Uterus (tissue), 4 donors: Measurements from ENCODE around the gene ADAMTS10. TPM values are rescaled to one million over a fixed set of nuclear protein-coding genes. Genes with fewer than 3 reads are reported as not detected.
A peak's percentile ranks its signal among the peaks of the same experiment; 100 is the strongest.

ENCODE experiments used
- DNase-seq, 2 donors: peaks; one replicate each; pipeline ENCODE4 v3.0.0-alpha.2; 2019 to 2020
- H3K27ac ChIP-seq, 2 donors: fragments of 200-600 bp; sonication (generic); 1 replicate in 1 of 2; 2 replicates in 1 of 2; pipeline ENCODE4 v1.5.1; 2016 to 2018
- H3K27me3 ChIP-seq, 2 donors: fragments of 200-600 bp; sonication (generic); one replicate each; pipeline ENCODE4 v1.5.1; 2018 to 2019; ENCODE audit warnings: control low read depth in 1 of 2
- H3K36me3 ChIP-seq, 2 donors: fragments of 200-600 bp; sonication (generic); one replicate each; pipeline ENCODE4 v1.5.1; 2019; ENCODE audit warnings: control low read depth in 1 of 2
- H3K4me1 ChIP-seq, 2 donors: fragments of 200-600 bp; sonication (generic); one replicate each; pipeline ENCODE4 v1.5.1; 2018 to 2019; ENCODE audit warnings: control low read depth in 1 of 2
- H3K4me3 ChIP-seq, 2 donors: fragments of 200-600 bp; sonication (generic); 1 replicate in 1 of 2; 2 replicates in 1 of 2; pipeline ENCODE4 v1.5.1; 2018 to 2019; ENCODE audit warnings: mild to moderate bottlenecking in 1 of 2
- H3K9me3 ChIP-seq, 2 donors: fragments of 200-600 bp; sonication (generic); one replicate each; pipeline ENCODE4 v1.5.1; 2019; ENCODE audit warnings: control low read depth in 1 of 2
- CTCF ChIP-seq, 4 experiments: fragments of 200-600 bp in 2 of 4; fragments of 450-650 bp in 2 of 4; sonication (generic) in 2 of 4; IDR thresholded peaks; one replicate each; pipeline ENCODE4 v1.5.1; 2016 to 2019; ENCODE audit warnings: antibody characterized with exemption in 4 of 4, mild to moderate bottlenecking in 2 of 4, moderate library complexity in 1 of 4
- POLR2A ChIP-seq, 2 donors: fragments of 450-650 bp; IDR thresholded peaks; one replicate each; pipeline ENCODE4 v1.6.1; 2016; ENCODE audit warnings: antibody characterized with exemption in 2 of 2, mild to moderate bottlenecking in 1 of 2, moderate library complexity in 1 of 2
- intact Hi-C: fragments of 100-400 bp; cut with DNase I; formaldehyde crosslinking; loops from one replicate; pipeline ENCODE4 v1.15.1; 2023; ENCODE audit warnings: low total_unique reads
- total RNA-seq, 4 donors: library from RNA; depleted of rRNA in 3 of 4; stranded (reverse); fragments of >200 nt in 3 of 4; gene quantifications; one replicate each; pipeline versions ENCODE4 v1.1.0 to v1.2.4, GENCODE V29; 2014 to 2023
- donor health status: DM: yes; HTN: yes; CAD: no.

ADAMTS10 gene
- total RNA-seq, 4 donors from 2014 or later = 13.2 to 70.4 (median 52.7) TPM

- H3K9me3 ChIP-seq = no peaks in the 10 kb centered on the region
- H3K36me3 ChIP-seq = no peaks in the 10 kb centered on the region
- no peak overlapping the region for H3K4me3 ChIP-seq
- no peaks in the 10 kb centered on the region for H3K4me1 ChIP-seq
- no peak for DNase-seq
- intact Hi-C loops = no loop called here
- TF ChIP-seq CTCF (IDR thresholded peaks at IDR 0.05) = no peak
- TF ChIP-seq POLR2A (IDR thresholded peaks at IDR 0.05) = no peak
- H3K27ac ChIP-seq = no peak overlapping the region
- no peaks in the 10 kb centered on the region for H3K27me3 ChIP-seq
Observed at GRCh38 chr19:8600816-8601215, 9.7 kb downstream of the ADAMTS10 start.

GRCh38 chr19:8600064-8600463 lies 10.5 kb downstream of the ADAMTS10 start:
- intact Hi-C loops = no loop called here
- H3K27me3 ChIP-seq = no peaks in the 10 kb centered on the region
- no peaks in the 10 kb centered on the region for H3K4me1 ChIP-seq
- H3K36me3 ChIP-seq = no peaks in the 10 kb centered on the region
- H3K4me3 ChIP-seq = no peak overlapping the region
- DNase-seq = no peak
- no peaks in the 10 kb centered on the region for H3K9me3 ChIP-seq
- no peak overlapping the region for H3K27ac ChIP-seq
- TF ChIP-seq CTCF (IDR thresholded peaks at IDR 0.05) (no peak), POLR2A (IDR thresholded peaks at IDR 0.05) (no peak)

- DNase-seq = no peak
- Histone ChIP-seq H3K36me3 (no peaks in the 10 kb centered on the region), H3K27ac (no peak overlapping the region), H3K9me3 (no peaks in the 10 kb centered on the region), H3K4me3 (no peak overlapping the region), H3K27me3 (no peaks in the 10 kb centered on the region), H3K4me1 (peaks cover 0 to 6% of the 10 kb centered on the region in 2 donors)
- no peak for TF ChIP-seq CTCF (IDR thresholded peaks at IDR 0.05)
- TF ChIP-seq POLR2A (IDR thresholded peaks at IDR 0.05) = no peak
- intact Hi-C loops = no loop called here
Observed at GRCh38 chr19:8596168-8596567, 14.3 kb downstream of the ADAMTS10 start.

- no peaks in the 10 kb centered on the region for H3K27me3 ChIP-seq
- no peak overlapping the region for H3K27ac ChIP-seq
- peaks cover 0 to 6% of the 10 kb centered on the region in 2 donors for H3K4me1 ChIP-seq
- no peaks in the 10 kb centered on the region for H3K9me3 ChIP-seq
- intact Hi-C loops = no loop called here
- H3K4me3 ChIP-seq = no peak overlapping the region
- TF ChIP-seq POLR2A (IDR thresholded peaks at IDR 0.05) (no peak), CTCF (IDR thresholded peaks at IDR 0.05) (no peak)
- DNase-seq = no peak
- H3K36me3 ChIP-seq = no peaks in the 10 kb centered on the region
Observed at GRCh38 chr19:8595651-8596050, 14.9 kb downstream of the ADAMTS10 start.

- intact Hi-C loops = no loop called here
- Histone ChIP-seq H3K27ac (no peak overlapping the region), H3K4me1 (peaks cover 0 to 6% of the 10 kb centered on the region in 2 donors), H3K36me3 (no peaks in the 10 kb centered on the region), H3K4me3 (no peak overlapping the region), H3K27me3 (no peaks in the 10 kb centered on the region), H3K9me3 (no peaks in the 10 kb centered on the region)
- no peak for DNase-seq
- TF ChIP-seq CTCF (IDR thresholded peaks at IDR 0.05) (peak in 1 of 4 experiments; percentile 7), POLR2A (IDR thresholded peaks at IDR 0.05) (no peak)
Observed at GRCh38 chr19:8593931-8594330, 16.6 kb downstream of the ADAMTS10 start.
